ENCODE measurements around the gene UBE2L6. TPM values are rescaled to one million over a fixed set of nuclear protein-coding genes. Genes with fewer than 3 reads are reported as not detected.

Gene UBE2L6
- total RNA-seq, 1 experiment from 2014 or later: 122 TPM

DNA sequence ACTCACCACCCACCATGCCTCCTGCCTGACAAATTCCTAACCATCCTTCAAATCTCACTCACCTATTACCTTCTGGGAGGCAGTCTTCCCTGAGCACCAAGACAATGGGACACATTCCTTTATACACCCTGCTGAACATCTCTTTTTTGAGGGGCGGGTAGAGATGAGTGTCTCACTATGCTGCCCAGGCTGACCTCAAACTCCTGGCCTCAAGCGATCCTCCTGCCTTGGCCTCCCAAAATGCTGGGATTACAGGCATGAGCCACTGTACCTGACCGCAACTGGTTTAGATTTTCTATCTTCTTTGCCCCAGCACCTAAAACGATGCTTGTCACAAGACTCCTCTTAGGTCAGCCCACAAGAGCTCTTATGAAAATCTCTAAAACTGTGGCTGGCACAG, 44.1 kb downstream of the UBE2L6 start:
- no peak overlapping the region for H2AFZ ChIP-seq
- peaks cover 6% of the 10 kb centered on the region; the same call in 1 of the 2 replicates for H3K4me1 ChIP-seq (replicated peaks; ENCODE audit: insufficient read depth)
- TF ChIP-seq EZH2 (IDR thresholded peaks at IDR 0.05; ENCODE audit: low read depth): no peak
- TF ChIP-seq, protein P1, sequence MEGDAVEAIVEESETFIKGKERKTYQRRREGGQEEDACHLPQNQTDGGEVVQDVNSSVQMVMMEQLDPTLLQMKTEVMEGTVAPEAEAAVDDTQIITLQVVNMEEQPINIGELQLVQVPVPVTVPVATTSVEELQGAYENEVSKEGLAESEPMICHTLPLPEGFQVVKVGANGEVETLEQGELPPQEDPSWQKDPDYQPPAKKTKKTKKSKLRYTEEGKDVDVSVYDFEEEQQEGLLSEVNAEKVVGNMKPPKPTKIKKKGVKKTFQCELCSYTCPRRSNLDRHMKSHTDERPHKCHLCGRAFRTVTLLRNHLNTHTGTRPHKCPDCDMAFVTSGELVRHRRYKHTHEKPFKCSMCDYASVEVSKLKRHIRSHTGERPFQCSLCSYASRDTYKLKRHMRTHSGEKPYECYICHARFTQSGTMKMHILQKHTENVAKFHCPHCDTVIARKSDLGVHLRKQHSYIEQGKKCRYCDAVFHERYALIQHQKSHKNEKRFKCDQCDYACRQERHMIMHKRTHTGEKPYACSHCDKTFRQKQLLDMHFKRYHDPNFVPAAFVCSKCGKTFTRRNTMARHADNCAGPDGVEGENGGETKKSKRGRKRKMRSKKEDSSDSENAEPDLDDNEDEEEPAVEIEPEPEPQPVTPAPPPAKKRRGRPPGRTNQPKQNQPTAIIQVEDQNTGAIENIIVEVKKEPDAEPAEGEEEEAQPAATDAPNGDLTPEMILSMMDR (conservative IDR thresholded peaks at IDR 0.05): no peak
- BruUV-seq (replicated peaks): no TSS peak
- H3K4me2 ChIP-seq: no peak overlapping the region
- H3K9me3 ChIP-seq (ENCODE audit: insufficient read depth, low read depth): no peaks in the 10 kb centered on the region
- peaks cover 5% of the 10 kb centered on the region; the same call in 1 of the 2 replicates for H3F3A ChIP-seq (ENCODE audit: insufficient read depth, low read depth)
- no peak overlapping the region for H3K4me3 ChIP-seq
- H3K36me3 ChIP-seq (ENCODE audit: low read depth): no peaks in the 10 kb centered on the region; the same call in 1 of the 2 replicates
- H3K9me2 ChIP-seq (ENCODE audit: insufficient read depth): no peaks in the 10 kb centered on the region
- DNase-seq: no peak
- H4K20me1 ChIP-seq (ENCODE audit: insufficient read depth): no peaks in the 10 kb centered on the region
- no peaks in the 10 kb centered on the region for H3K79me2 ChIP-seq (ENCODE audit: low read depth)
- no peaks in the 10 kb centered on the region for H3K27me3 ChIP-seq (ENCODE audit: insufficient read depth, low read depth)
- intact Hi-C loops (cut with micrococcal nuclease; ENCODE audit: unreplicated experiment): no loop called here
- CTCF ChIA-PET: interaction anchor here (0.7 to 4.4 kb wide), 2 partner anchors 30 to 141 kb away, joined by 5 to 48 read pairs; no protein-coding TSS in a partner anchor
- POLR2A ChIA-PET (ENCODE audit: unreplicated experiment): no interaction called here
- H3K27ac ChIP-seq: no peak overlapping the region

DNA sequence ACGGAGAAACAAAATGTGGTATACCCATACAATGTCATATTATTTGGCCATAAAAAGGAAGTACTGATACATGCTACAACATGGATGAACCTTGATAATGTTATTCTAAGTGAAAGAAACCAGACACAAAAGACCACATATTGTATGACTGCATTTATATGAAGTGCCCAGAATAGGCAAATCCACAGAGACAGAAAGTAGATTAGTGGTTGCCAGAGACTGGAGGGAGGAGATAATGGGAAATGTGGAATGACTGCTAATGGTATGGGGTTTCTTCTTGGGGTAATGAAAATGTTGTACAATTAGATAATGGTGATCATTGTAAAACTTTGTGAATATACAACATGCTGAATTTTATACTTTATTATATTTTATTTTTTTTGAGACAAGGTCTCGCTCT, 46.4 kb downstream of the UBE2L6 start:
- intact Hi-C loops (cut with micrococcal nuclease; ENCODE audit: unreplicated experiment): no loop called here
- no peak overlapping the region for H3K27ac ChIP-seq
- H3K36me3 ChIP-seq (ENCODE audit: low read depth): no peaks in the 10 kb centered on the region; the same call in 1 of the 2 replicates
- no peaks in the 10 kb centered on the region for H3K4me1 ChIP-seq (replicated peaks; ENCODE audit: insufficient read depth)
- H3K79me2 ChIP-seq (ENCODE audit: low read depth): no peaks in the 10 kb centered on the region
- H3K4me2 ChIP-seq: no peak overlapping the region
- H3F3A ChIP-seq (ENCODE audit: insufficient read depth, low read depth): peaks cover 1% of the 10 kb centered on the region; the same call in 1 of the 2 replicates
- no peaks in the 10 kb centered on the region for H4K20me1 ChIP-seq (ENCODE audit: insufficient read depth)
- CTCF ChIA-PET: interaction anchor here (1.1 kb wide), 1 partner anchor 28 kb away, joined by 8 read pairs; no protein-coding TSS in a partner anchor
- H3K4me3 ChIP-seq: no peak overlapping the region
- DNase-seq: no peak
- no peak overlapping the region for H2AFZ ChIP-seq
- POLR2A ChIA-PET (ENCODE audit: unreplicated experiment): interaction anchor here (0.6 kb wide), 1 partner anchor 9 kb away, joined by 4 read pairs; the partner anchor contains the start of gene TIMM10
- no peaks in the 10 kb centered on the region for H3K9me3 ChIP-seq (ENCODE audit: insufficient read depth, low read depth)
- no peaks in the 10 kb centered on the region for H3K9me2 ChIP-seq (ENCODE audit: insufficient read depth)
- BruUV-seq (replicated peaks): no TSS peak
- TF ChIP-seq EZH2 (IDR thresholded peaks at IDR 0.05; ENCODE audit: low read depth): no peak
- TF ChIP-seq, protein P1 (conservative IDR thresholded peaks at IDR 0.05): no peak
- H3K27me3 ChIP-seq (ENCODE audit: insufficient read depth, low read depth): no peaks in the 10 kb centered on the region

DNA sequence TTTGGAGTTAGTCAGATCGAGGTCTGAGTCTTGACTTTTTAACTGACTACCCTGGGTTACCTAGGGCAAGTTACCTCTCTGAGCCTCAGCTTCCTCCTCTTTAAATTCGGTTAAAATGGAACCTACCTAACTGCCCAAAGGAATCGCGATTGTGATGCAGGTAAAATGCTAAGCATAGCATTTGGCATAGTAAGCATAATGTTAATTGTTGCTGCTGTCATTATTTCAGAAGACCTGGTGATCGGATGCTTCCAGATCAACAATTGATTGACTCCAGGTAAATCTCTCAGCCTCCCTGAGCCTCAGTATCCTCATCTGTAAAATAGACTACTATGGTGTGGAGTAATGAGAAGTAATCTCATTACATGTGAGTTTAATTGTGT, 51.4 kb downstream of the UBE2L6 start:
- CTCF ChIA-PET: interaction anchor here (0.7 kb wide), 1 partner anchor 15 kb away, joined by 3 read pairs; no protein-coding TSS in a partner anchor
- Histone ChIP-seq H3K4me1 (replicated peaks; ENCODE audit: insufficient read depth) (peaks cover 12% of the 10 kb centered on the region; the same call in 1 of the 2 replicates), H3K9me3 (ENCODE audit: insufficient read depth, low read depth) (no peaks in the 10 kb centered on the region), H3F3A (ENCODE audit: insufficient read depth, low read depth) (peaks cover 3% of the 10 kb centered on the region; the same call in 1 of the 2 replicates), H3K79me2 (ENCODE audit: low read depth) (no peaks in the 10 kb centered on the region), H3K9me2 (ENCODE audit: insufficient read depth) (no peaks in the 10 kb centered on the region), H3K27me3 (ENCODE audit: insufficient read depth, low read depth) (peaks cover 21% of the 10 kb centered on the region), H2AFZ (peak overlapping the region; percentile 80), H4K20me1 (ENCODE audit: insufficient read depth) (no peaks in the 10 kb centered on the region), H3K4me2 (peak overlapping the region; percentile 81), H3K36me3 (ENCODE audit: low read depth) (no peaks in the 10 kb centered on the region), H3K4me3 (peak overlapping the region; percentile 69), H3K27ac (no peak overlapping the region)
- DNase-seq: no peak
- POLR2A ChIA-PET (ENCODE audit: unreplicated experiment): interaction anchor here (0.5 kb wide), 1 partner anchor 16 kb away, joined by 3 read pairs; no protein-coding TSS in a partner anchor
- no TSS peak for BruUV-seq (replicated peaks)
- TF ChIP-seq, protein P1 (conservative IDR thresholded peaks at IDR 0.05): no peak
- TF ChIP-seq EZH2 (IDR thresholded peaks at IDR 0.05; ENCODE audit: low read depth): no peak
- intact Hi-C loops (cut with micrococcal nuclease; ENCODE audit: unreplicated experiment): no loop called here
